Measurements from ENCODE around the gene HYLS1. TPM values are rescaled to one million over a fixed set of nuclear protein-coding genes. Genes with fewer than 3 reads are reported as not detected.

Gene HYLS1
- polyA plus RNA-seq, 1 donor = 4.6 TPM

Other genes starting within 250 kb of the HYLS1 start
- gene ACRV1, start 206.8 kb upstream of the HYLS1 start, polyA plus RNA-seq (ENCODE audit: insufficient read length) = 0.18 TPM
- gene PATE1, start 141.4 kb upstream of the HYLS1 start, polyA plus RNA-seq (ENCODE audit: insufficient read length) = not detected
- gene PATE2, start 108.8 kb upstream of the HYLS1 start, polyA plus RNA-seq (ENCODE audit: insufficient read length) = not detected
- not detected for gene PATE3, start 99.5 kb upstream of the HYLS1 start, polyA plus RNA-seq (ENCODE audit: insufficient read length)
- gene PATE4, start 54.4 kb upstream of the HYLS1 start, polyA plus RNA-seq (ENCODE audit: insufficient read length) = not detected
- 8.9 TPM for gene PUS3, start 15.5 kb downstream of the HYLS1 start, polyA plus RNA-seq (ENCODE audit: insufficient read length)
- gene DDX25, start 16.8 kb downstream of the HYLS1 start, polyA plus RNA-seq (ENCODE audit: insufficient read length) = 0.62 TPM
- gene VSIG10L2, start 58.4 kb downstream of the HYLS1 start, polyA plus RNA-seq (ENCODE audit: insufficient read length) = not detected
- 19.4 TPM for gene CDON, start 175.2 kb downstream of the HYLS1 start, polyA plus RNA-seq (ENCODE audit: insufficient read length)

Measured in hindlimb muscle (tissue), 1 donor.